DOHH2 (cell line): ENCODE measurements around the gene CORO2B.

Experiments used
- CTCF ChIP-seq: fragments of 200-600 bp; sonication (generic); IDR thresholded peaks from one replicate; pipeline ENCODE4 v1.5.1; 2014; ENCODE audit warnings: antibody characterized with exemption, mild to moderate bottlenecking, low read depth, low read length; ENCODE audit not compliant: poor library complexity, severe bottlenecking
- EZH2phosphoT487 ChIP-seq: fragments of 200-600 bp; sonication (generic); IDR thresholded peaks from 2 replicates; pipeline ENCODE4 v1.6.1; 2017; ENCODE audit warnings: borderline replicate concordance, mild to moderate bottlenecking, antibody characterized with exemption, low read length, moderate library complexity, mixed read lengths

- no peak for TF ChIP-seq CTCF
- no peak for TF ChIP-seq EZH2phosphoT487
Observed at GRCh38 chr15:68676926-68677325, 98.1 kb downstream of the CORO2B start.
